GM21390 (cell line): ENCODE data around the gene PSENEN.

Experiments used
- ATAC-seq: cut with Tn5 transposase; IDR thresholded peaks from one replicate; pipeline ENCODE4 v1.9.1; 2021; ENCODE audit not compliant: unreplicated experiment

The PSENEN gene

DNA sequence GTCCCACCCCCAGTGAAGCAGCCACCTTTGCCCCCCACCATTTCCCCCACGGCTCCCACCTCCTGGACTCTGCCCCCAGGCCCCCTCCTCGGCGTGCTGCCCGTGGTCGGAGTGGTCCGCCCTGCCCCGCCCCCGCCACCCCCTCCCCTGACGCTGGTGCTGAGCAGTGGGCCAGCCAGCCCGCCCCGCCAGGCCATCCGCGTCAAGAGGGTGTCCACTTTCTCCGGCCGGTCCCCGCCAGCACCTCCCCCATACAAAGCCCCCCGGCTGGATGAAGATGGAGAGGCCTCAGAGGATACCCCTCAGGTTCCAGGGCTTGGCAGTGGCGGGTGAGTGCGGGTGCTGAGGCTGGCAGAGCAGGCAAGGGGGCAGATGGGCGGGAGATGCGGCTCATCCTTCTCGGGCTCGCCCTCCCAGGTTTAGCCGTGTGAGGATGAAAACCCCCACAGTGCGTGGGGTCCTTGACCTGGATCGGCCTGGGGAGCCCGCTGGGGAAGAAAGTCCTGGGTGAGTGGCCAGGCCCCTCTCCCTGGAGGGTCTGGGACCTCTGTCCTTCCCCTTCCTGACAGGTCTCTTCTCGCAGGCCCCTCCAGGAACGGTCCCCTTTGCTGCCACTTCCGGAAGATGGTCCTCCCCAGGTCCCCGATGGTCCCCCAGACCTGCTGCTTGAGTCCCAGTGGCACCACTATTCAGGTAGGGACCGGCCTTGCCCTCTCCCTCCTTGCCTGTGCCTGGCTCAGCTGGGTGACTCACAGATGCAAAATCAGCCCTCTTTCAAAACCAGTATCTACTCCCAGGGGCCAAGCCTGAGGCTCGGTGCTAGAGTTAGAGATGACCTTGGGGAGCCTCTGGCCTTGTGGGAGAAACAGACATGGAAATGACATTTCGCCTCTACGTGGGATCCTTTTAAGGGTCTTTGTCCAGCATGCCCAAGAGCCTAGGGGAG, 12.0 kb upstream of the PSENEN start:
- no peak for ATAC-seq

DNA sequence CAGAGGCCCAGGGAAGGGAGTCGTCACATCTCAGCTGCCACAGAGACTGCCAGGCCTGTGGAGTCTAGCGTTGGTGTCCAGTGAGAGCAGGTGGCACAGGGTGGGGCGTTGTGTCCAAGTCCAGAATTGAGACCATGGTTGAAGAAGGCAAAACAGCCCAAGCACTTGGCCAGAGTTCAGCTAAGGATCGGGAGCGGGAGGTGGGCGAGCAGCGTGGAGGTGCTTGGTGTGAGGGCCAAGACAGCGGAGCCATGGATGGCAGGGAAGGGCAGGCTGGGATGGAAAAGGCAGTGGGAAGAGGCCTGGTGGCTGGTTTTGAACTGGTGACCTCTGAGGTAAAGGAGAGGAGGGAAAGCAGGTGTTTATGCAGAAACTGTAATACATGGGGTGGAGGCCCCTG, 11.2 kb upstream of the PSENEN start:
- ATAC-seq = no peak

- no peak for ATAC-seq
These were observed 10.6 kb upstream of the PSENEN start for GRCh38 chr19:35734889-35735288.

- no peak for ATAC-seq
These were observed 8.3 kb upstream of the PSENEN start for GRCh38 chr19:35736913-35737886.

- no peak for ATAC-seq
These were observed 7.2 kb upstream of the PSENEN start for GRCh38 chr19:35738021-35738886.

DNA sequence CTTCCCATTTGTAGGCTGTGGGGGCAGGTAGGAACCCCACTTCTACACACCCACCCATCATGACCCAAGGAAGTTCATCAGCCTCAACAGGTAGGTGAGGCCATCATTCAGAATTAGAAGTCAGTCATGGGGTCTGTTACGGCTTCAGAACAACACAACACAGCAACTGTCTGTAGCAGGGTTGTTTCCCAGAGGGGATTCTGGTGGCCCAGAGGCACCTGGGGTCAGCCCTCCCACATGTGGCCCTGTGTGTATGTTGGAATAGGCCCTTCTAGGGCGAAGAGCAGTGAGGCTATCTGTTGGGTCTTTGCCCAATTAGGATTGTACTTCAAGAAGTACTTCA, 6.6 kb upstream of the PSENEN start:
- no peak for ATAC-seq

DNA sequence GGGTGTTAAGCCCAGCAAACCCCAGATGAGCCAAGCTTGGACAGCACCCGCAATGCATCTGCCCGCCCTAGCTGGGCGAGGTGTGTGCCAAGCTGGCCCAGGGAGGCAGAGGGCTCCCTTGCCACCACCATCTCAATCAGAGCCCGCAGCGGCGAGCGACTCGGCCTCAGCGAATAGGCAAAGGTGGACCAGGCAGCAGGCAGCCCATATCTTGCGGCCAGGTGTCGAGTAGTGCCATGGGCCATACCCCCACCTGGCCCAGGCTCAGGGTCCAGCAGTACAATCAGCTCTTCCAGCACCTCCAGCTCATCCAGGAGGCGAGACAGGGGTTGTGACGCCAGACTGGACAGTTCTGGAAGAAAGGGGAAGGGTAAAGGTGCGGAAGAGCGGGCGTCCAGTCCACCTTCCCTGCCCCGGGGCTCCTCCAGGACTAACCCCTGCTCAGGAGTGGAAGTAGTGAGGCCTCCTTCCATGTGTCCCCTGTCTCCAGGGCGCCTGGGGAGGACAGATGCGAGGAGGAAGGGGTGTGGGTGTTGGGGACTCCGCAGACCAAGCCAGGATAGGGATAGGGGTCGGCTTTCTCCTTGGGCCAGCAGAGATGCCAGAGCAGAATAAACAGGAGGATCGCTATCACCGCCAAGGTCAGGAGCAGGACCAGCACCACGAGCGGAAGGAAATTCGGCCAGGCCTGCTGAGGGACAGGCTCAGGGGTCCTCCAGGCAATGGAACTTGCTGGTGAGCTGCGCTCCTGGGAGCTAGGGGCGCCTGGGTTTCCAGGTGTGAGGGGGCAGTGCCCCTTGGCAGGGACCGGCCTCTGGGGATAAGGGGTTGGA, 6.0 kb upstream of the PSENEN start:
- ATAC-seq = no peak

GRCh38 chr19:35740108-35740422, 5.4 kb upstream of the PSENEN start:
- ATAC-seq = peak; percentile 18

GRCh38 chr19:35740423-35741202, 4.8 kb upstream of the PSENEN start:
- ATAC-seq = peak; percentile 47

DNA sequence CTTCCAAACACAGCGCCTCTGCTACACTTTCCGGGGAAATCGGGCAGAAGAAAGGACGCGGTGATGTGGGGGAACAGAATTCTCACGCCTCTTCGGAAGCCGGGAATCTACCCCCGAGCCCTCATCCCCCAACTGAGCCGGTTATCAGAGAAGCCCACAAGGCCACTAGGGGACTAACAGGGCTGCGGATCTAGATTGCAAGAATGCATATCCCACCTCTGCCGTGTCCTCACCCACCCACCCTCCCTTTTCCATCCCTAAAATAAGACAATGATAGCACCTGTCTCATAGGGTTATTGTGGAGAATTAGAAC, 4.3 kb upstream of the PSENEN start:
- no peak for ATAC-seq

GRCh38 chr19:35742121-35742724, 3.2 kb upstream of the PSENEN start, which contains the start of gene IGFLR1:
TSS of gene IGFLR1 (minus strand) at chr19:35742452. CDS start at chr19:35741180, 1,272 bp downstream.
- ATAC-seq = no peak

GRCh38 chr19:35743640-35744429, 1.6 kb upstream of the PSENEN start:
- ATAC-seq = no peak

DNA sequence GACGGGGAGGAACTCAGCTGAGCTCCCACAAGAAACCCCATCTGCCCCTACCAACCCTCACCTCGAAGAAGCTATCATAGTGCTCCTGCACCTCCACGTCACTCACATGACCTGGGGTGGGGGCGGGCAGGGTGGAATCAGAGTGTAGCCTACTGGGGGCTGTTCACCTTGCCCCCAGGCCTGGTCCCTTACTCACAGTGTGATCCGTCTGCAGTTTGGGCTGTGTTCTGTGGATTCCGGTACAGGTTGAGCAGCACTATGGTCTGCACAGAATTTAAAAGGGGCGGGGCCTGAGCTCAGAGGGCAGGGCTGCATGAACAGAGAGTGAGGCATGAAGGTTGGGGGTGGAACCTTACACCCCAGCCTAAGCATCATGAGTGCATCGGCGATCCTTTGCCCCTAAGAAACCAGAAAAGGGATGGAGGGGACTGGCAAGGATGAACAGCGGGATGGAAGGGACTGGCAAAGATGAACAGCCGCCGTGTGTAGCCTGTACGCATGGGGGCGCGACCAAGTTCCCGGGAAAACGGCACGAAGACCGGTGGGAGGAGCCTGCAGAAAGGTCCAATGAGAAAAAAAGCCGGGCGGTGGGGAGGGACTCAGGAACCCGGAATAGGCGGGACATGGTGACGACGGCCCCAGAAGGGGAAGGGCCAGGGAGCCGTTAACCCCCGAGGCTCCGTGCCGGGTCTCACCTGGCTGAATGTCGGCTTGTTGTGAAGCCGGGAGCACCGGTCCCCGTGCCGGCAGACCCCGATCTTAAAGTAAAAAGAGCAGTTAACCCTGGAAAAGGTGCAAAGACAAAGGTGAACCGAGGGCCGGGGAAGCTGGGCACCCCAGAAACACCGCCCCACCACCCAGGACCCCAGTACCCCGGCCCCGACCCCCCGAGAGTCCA, 772 bp upstream of the PSENEN start:
- peak; percentile 34 for ATAC-seq

DNA sequence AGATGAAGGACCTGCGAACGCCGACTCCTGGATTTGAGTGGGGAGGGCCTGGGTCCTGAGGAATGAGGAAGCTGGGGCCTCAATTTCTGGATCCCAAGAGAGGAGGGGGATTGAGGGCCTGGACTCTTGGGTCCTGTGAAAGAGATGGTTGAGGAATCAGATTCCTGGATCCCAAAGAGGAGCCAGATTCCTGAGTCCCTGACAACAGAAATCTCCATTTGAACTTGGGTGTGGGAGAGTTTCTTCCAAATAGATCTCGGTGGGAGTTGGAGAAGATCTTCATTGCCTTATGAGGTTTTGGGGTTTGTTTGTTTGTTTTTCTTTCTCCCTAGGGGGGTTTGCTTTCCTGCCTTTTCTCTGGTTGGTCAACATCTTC, 624 bp downstream of the PSENEN start:
- ATAC-seq = no peak

DNA sequence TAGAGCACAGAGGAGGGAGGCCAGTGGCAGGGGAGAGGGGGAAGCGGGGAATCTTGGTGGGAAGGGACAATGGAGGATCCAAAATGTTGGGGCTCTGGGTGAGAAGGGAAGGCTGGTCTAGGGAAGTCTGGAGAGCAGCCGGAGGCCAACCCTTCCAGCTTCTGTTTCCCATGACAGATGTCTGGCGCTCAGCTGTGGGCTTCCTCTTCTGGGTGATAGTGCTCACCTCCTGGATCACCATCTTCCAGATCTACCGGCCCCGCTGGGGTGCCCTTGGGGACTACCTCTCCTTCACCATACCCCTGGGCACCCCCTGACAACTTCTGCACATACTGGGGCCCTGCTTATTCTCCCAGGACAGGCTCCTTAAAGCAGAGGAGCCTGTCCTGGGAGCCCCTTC, 1.1 kb downstream of the PSENEN start:
- ATAC-seq = no peak

- peak; percentile 63 for ATAC-seq
These were observed 2.9 kb downstream of the PSENEN start, which contains the start of gene LIN37 for GRCh38 chr19:35748106-35749020. TSS of gene LIN37 (plus strand) at chr19:35748576. CDS start at chr19:35748725, 149 bp downstream.
